Measurements from ENCODE around the gene VAMP1.
A peak's percentile ranks its signal among the peaks of the same experiment; 100 is the strongest.

VAMP1 gene

DNA sequence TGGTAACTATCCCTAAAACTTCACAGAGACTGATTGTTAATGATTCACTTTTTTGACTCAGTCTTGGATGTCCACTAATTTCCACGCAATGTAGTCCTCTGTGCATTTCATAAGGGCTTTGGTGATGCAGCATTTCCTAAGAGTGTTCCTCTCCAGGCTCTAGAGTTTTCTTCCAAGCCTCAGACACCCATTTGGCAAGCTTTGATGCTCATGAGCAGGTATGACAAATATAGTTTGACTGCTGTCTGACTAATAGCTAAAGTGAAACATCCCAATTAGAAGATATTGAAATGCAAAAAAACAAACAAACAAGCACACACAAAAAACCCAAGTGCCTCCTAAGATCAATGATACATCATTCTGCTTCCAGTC, 1.5 kb upstream of the VAMP1 start:
- TF ChIP-seq, protein P1, sequence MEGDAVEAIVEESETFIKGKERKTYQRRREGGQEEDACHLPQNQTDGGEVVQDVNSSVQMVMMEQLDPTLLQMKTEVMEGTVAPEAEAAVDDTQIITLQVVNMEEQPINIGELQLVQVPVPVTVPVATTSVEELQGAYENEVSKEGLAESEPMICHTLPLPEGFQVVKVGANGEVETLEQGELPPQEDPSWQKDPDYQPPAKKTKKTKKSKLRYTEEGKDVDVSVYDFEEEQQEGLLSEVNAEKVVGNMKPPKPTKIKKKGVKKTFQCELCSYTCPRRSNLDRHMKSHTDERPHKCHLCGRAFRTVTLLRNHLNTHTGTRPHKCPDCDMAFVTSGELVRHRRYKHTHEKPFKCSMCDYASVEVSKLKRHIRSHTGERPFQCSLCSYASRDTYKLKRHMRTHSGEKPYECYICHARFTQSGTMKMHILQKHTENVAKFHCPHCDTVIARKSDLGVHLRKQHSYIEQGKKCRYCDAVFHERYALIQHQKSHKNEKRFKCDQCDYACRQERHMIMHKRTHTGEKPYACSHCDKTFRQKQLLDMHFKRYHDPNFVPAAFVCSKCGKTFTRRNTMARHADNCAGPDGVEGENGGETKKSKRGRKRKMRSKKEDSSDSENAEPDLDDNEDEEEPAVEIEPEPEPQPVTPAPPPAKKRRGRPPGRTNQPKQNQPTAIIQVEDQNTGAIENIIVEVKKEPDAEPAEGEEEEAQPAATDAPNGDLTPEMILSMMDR (IDR thresholded peaks at IDR 0.05) = no peak

DNA sequence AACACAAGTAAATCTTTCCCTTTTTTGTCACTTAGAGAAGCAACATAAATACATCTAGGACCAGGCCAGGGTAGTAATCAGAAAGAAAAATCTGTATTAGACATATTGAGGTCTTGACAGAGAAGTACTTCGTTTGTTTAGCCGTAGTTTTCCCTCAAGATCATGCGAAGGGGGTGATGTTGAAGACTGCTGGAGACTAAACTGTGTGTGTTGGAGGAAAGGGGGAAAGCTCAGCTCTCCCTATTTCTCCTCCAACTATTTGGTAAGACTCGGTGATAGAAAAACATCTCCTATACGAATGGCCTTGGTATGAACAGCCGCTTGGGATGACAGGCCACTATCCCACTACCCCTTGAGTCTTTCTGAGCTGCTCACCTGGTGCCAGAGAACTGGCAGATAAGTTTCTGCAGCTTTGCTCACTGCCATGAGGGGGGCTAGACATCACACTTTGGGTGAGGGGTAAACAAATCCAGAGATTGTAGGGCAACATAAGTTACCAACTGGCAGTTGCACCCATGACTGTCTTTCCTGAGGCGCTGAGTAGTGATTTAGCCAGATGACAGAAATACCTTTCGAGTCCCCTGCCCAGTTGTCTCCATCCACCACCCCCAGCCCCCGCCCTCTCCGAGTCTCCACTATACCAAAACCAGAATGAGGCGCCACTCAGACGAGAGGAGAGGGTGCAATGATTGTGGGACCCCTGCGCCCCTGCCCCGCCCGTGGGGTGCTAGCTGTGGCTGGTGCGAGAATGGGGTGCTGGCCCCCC, 685 bp downstream of the VAMP1 start:
- TF ChIP-seq, protein P1 (IDR thresholded peaks at IDR 0.05) = no peak

DNA sequence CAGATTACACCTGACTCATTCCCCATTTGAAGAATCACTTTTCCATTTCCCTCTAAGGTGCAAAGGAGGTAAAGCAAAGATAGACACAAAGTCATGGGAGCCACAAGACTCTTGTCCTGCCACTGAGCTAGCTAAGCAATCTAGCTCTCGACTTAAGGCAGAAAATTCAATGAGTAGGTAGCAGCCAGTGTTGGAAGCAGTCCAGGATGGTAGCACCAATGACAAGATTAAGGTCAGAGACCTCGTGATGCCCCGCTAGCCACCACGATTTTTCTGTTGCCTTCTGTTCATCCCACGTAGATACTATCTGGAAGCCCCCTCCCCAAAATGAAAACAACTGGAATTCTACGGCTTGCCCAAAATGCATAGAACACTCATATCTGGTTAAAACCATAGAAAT, 1.4 kb downstream of the VAMP1 start:
- TF ChIP-seq, protein P1 (IDR thresholded peaks at IDR 0.05) = no peak

DNA sequence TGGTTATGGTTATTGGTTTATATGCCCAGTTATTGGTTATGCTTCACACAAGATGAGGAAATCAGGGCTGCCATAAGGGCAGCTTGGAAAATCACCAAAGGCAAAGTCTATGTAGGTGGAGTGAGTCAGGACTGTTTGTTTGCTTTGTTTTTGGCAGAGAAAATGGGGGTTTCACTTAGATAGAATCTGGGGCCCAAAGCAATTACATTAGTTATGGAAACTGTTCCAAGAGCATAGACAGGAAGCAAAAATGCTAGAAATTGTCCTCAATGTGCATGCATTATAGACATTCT, 2.2 kb downstream of the VAMP1 start:
- TF ChIP-seq, protein P1 (IDR thresholded peaks at IDR 0.05) = no peak

DNA sequence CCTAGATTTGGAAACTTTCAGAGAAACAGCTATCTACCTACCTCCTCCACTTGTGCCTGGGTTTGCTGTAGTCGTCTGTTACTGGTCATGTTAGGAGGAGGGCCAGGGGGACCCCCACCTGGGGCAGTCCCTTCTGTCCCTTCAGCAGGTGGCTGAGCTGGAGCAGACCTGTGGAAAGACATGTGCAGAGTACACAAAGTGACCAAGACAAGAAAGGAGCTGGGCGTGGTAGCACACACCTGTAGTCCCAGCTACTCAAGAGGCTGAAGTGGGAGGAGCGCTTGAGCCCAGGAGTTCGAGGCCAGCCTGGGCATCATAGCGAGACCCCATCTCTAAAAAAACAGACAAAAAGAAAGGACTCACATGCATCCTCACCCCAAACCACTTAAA, 4.3 kb downstream of the VAMP1 start:
- TF ChIP-seq, protein P1 (IDR thresholded peaks at IDR 0.05) = no peak

DNA sequence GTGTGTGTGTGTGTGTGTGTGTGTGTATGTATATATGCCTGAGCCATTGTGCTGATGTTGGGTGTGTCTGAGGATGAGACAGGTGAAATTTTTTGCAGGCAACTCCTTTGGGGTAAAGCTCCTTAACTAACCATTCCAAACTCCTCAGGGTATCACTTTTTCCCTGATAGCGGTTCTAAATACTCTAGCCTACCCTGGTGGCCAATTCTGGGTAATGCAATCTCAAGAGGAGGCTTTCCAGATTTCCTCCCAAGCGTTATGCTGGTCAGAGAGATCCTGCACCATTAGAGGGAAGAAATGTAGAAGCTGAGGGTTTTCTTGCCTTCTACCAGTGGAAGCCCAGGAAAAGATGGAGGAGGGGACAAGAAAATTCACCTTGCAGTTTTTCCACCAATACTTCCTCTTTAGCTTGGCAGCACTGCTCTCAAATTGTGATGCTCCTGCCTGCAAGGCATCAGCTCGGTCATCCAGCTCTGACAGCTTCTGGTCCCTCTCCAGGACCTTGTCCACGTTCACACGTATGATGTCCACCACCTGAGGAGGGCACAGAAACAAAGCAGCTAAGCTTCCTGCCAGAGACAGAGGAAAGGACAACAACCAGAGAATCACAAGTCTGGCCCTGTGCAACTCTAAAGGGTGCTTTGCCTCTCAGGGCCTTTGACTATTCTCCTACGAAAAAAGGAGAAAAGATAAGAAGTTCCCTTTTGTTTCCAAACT, 4.9 kb downstream of the VAMP1 start:
- TF ChIP-seq, protein P1 (IDR thresholded peaks at IDR 0.05) = peak; percentile 80

DNA sequence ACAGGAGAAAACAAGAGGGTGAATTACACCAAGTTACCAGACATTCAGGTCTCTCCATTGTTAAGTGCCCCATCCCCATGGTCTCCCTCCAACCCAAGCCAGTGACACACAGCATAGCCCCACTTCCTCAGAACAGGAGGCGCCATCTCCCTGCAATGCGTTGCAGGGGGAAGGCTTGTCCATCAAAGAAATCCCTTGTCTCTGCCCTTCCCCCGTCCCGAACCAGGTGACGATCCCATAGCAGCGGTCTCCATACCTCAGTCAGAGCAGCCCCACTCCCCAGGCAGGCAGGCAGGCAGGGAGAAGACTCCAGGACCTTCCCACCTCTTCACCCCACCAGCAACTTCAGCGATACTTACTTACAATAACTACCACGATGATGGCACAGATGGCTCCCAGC, 5.9 kb downstream of the VAMP1 start:
- TF ChIP-seq, protein P1 (IDR thresholded peaks at IDR 0.05) = no peak

Measured in LNCAP (cell line).